ENCODE data around the gene DNAL1. TPM values are rescaled to one million over a fixed set of nuclear protein-coding genes. Genes with fewer than 3 reads are reported as not detected.

DNAL1 gene
- total and polyA plus RNA-seq, 9 of the 15 experiments (the other 6 are each of a cell fraction or from before 2014, with no cell fraction given): 1.6 to 11.7 (median 4.8) TPM

GRCh38 chr14:73665130-73665529 is 20.3 kb downstream of the DNAL1 start (continued):
- no peak for TF ChIP-seq GATAD2B (IDR thresholded peaks at IDR 0.05; ENCODE audit: borderline replicate concordance)
- no peak for TF ChIP-seq SMARCE1 (IDR thresholded peaks at IDR 0.05)
- TF ChIP-seq JUN (IDR thresholded peaks at IDR 0.05; ENCODE audit: borderline replicate concordance, low read depth, low read length): no peak
- no peak for TF ChIP-seq JUN (CRISPR knock-in tag; IDR thresholded peaks at IDR 0.05; ENCODE audit: borderline replicate concordance)
- no peak for TF ChIP-seq SREBF1 (IDR thresholded peaks at IDR 0.05; ENCODE audit: borderline replicate concordance, low read depth, low read length)
- TF ChIP-seq MECOM (CRISPR knock-in tag; IDR thresholded peaks at IDR 0.05): no peak
- no peak for TF ChIP-seq FOXA3 (CRISPR knock-in tag; conservative IDR thresholded peaks at IDR 0.05 in 1 of 2, IDR thresholded peaks at IDR 0.05 in 1 of 2)
- peak; percentile 91 for TF ChIP-seq ZNF316 (IDR thresholded peaks at IDR 0.05)
- TF ChIP-seq NFE2L1 (tag; IDR thresholded peaks at IDR 0.05; ENCODE audit: borderline replicate concordance, low read depth): peak; percentile 40; the same call in 1 of the 2 replicates
- TF ChIP-seq, protein P1, sequence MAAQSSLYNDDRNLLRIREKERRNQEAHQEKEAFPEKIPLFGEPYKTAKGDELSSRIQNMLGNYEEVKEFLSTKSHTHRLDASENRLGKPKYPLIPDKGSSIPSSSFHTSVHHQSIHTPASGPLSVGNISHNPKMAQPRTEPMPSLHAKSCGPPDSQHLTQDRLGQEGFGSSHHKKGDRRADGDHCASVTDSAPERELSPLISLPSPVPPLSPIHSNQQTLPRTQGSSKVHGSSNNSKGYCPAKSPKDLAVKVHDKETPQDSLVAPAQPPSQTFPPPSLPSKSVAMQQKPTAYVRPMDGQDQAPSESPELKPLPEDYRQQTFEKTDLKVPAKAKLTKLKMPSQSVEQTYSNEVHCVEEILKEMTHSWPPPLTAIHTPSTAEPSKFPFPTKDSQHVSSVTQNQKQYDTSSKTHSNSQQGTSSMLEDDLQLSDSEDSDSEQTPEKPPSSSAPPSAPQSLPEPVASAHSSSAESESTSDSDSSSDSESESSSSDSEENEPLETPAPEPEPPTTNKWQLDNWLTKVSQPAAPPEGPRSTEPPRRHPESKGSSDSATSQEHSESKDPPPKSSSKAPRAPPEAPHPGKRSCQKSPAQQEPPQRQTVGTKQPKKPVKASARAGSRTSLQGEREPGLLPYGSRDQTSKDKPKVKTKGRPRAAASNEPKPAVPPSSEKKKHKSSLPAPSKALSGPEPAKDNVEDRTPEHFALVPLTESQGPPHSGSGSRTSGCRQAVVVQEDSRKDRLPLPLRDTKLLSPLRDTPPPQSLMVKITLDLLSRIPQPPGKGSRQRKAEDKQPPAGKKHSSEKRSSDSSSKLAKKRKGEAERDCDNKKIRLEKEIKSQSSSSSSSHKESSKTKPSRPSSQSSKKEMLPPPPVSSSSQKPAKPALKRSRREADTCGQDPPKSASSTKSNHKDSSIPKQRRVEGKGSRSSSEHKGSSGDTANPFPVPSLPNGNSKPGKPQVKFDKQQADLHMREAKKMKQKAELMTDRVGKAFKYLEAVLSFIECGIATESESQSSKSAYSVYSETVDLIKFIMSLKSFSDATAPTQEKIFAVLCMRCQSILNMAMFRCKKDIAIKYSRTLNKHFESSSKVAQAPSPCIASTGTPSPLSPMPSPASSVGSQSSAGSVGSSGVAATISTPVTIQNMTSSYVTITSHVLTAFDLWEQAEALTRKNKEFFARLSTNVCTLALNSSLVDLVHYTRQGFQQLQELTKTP (IDR thresholded peaks at IDR 0.05; ENCODE audit: low read depth in 1 of 2, partially characterized antibody in 2 of 2): no peak
- no peak for TF ChIP-seq CSDE1 (IDR thresholded peaks at IDR 0.05)
- no peak for TF ChIP-seq GABPB2 (CRISPR knock-in tag; conservative IDR thresholded peaks at IDR 0.05)
- TF ChIP-seq PHB2 (IDR thresholded peaks at IDR 0.05; ENCODE audit: low read depth): no peak
- TF ChIP-seq MAFG (tag; conservative IDR thresholded peaks at IDR 0.05): peak; percentile 77
- TF ChIP-seq TBP (optimal IDR thresholded peaks at IDR 0.05; ENCODE audit: low read depth, low read length): no peak
- TF ChIP-seq ZBTB8A (IDR thresholded peaks at IDR 0.05; ENCODE audit: partially characterized antibody): no peak
- TF ChIP-seq GATAD2A (IDR thresholded peaks at IDR 0.05): no peak
- no peak for TF ChIP-seq ZC3H11A (IDR thresholded peaks at IDR 0.05; ENCODE audit: low read depth, low read length)
- TF ChIP-seq SNAPC5 (CRISPR knock-in tag; IDR thresholded peaks at IDR 0.05): no peak
- 0 out of 2 replicates have a peak, but pooled peaks have one; percentile 50 for TF ChIP-seq NFE2 (IDR thresholded peaks at IDR 0.05; ENCODE audit: low read depth)
- no peak for TF ChIP-seq GTF2E2 (tag; IDR thresholded peaks at IDR 0.05)
- TF ChIP-seq TCF7 (IDR thresholded peaks at IDR 0.05; ENCODE audit: borderline replicate concordance): no peak
- TF ChIP-seq SRSF7 (optimal IDR thresholded peaks at IDR 0.05; ENCODE audit: low read depth, low read length): no peak
- peak; percentile 68; the same call in 1 of the 2 replicates for TF ChIP-seq MAFK (IDR thresholded peaks at IDR 0.05; ENCODE audit: low read length)

Measured in K562 (cell line).